Medulla oblongata (tissue), 1 donor: ENCODE measurements around the gene CEND1.
A peak's percentile ranks its signal among the peaks of the same experiment; 100 is the strongest.
"Not testable (repeated sequence)": the region's sequence is repeated elsewhere in the genome, so short reads cannot be mapped to it uniquely, and the experiment has no call there.

Source experiments
- DNase-seq: peaks from one replicate; pipeline ENCODE4 v3.0.0-alpha.2; 2015; ENCODE audit errors: extremely low spot score

Gene CEND1

DNA sequence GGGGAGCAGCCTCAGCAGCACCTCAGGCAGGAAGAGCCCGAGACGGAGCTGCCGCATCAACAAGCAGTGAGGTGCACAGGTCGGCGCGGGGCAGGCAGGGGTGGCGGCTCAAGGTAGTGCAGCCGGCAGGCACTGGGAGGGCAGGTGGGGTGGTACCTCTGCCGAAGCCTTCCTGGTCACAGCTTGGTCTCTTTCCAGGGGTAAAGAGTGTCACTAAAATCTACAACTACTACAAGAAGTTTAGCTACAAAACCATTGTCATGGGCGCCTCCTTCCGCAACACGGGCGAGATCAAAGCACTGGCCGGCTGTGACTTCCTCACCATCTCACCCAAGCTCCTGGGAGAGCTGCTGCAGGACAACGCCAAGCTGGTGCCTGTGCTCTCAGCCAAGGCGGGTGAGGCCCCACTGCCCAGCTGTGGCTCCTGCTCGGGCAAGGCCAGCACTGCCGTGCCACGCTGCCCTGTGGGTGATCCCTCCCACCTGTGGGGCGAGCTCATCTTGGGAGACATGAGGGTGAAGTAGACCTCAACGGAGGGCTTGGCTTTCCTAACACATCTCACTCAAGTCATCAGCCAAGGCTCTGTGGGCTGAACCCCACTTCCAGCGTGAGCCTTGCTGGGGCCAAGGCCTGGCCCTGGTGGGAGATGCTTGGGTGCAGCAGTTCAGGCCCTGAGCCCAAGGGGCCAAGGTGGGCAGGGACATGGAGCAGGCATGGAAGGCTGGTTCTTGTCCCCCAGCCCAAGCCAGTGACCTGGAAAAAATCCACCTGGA, 26.2 kb downstream of the CEND1 start:
- no peak for DNase-seq

DNA sequence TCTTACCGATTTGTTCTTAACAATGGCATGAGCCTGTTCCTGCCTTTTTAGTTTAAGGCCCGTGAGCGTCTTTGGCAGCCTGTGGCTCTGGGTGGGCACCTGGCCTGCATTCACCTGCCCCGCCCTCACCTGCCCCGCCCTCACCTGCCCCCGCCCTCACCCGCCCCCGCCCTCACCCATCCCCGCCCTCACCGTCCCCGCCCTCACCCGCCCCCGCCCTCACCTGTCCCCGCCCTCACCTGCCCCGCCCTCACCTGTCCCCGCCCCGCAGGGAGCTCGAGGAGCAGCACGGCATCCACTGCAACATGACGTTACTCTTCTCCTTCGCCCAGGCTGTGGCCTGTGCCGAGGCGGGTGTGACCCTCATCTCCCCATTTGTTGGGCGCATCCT, 26.8 kb downstream of the CEND1 start:
- no peak for DNase-seq

DNA sequence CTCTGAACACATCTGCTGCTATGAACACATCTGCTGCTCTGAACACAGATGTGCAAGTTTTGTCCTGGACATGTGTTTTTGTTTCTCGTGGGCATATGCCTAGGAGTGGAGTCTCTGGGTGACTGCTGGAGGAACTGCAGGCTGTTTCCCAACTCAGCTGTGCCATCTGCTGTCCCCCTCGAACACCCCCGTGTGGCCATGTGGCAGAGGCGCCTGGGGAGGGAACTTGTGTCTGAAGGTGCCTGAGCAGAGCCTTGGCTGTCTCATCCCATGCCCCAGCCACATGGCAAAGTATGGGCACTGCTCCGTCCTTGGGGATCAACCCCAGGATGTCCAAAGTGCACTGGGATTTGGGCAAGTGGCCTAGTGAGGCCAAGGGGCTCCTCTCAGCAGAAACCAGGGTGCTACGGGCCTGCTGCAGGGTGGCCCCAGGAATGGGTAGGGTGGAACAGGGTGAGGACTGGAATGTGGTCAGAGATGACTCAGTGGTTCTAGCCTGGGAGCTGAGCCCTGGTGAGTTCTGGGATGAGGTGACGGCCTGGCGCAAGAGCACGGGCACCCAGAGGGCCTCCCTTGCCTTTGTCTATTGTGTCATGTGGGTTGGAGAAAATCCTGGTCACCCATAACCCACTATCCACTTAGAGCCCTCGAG, 27.3 kb downstream of the CEND1 start:
- peak; percentile 70 for DNase-seq

DNA sequence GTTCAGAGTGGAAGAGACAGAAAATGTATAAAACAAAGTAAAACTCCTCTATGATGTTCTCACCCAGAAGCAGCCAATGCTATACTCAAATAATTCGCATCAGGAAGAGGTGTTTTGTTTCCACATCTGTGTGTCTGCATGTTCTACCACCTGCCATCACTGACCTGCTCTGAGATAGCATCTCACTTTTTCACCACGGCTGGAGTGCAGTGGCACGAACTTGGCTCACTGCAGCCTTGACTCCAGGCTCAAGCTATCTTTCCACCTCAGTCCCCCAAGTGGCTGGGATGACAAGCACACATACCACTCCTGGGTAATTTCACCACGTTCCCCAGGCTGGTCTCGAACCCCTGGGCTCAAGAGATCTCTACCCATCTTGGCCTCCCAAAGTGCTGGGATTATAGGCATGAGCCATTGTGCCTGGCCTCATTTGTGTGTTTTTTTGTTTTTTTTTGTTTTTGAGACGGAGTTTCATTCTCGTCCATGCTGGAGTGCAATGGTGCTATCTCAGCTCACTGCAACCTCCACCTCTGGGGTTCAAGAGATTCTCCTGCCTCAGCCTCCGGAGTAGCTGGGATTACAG, 28.3 kb downstream of the CEND1 start:
- DNase-seq: no peak

DNA sequence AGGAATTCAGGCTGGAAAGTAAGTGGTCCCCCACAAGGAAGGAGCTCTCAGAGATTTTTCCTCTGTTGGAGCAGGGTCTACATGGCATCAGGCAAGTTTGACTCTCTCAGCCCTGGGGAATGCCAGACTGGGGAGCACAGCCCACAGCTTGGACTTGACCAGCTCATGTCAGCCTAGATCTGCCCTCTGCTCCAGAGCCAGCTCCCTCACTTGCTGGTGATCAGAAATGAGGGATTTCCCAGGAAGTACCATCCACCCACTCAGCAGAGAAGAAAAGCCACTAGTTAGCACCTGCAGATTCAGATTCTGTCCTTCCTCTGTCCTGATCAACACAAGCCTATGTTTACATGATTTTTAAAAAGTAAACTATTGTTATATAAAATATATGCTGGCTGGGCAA, 29.7 kb downstream of the CEND1 start:
- no peak for DNase-seq

DNA sequence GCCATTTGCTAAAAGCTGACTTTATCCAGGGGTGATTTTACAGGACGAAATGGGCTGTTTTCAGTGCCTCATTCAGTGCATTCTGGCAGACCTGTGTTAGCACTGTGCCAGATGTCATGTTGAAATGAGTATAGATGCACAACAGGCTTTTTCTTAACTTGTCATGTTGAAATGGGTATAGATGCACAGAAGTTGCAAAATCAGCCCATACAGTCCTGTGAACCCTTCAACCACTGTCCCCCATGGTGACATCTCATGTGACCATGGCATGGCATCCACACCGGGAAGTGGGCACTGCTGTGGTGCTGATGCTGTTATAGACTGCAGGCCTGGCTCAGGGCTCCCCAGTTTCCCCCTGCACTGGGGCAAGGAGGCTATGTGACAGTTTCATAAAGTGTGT, 40.2 kb downstream of the CEND1 start:
- DNase-seq: no peak

DNA sequence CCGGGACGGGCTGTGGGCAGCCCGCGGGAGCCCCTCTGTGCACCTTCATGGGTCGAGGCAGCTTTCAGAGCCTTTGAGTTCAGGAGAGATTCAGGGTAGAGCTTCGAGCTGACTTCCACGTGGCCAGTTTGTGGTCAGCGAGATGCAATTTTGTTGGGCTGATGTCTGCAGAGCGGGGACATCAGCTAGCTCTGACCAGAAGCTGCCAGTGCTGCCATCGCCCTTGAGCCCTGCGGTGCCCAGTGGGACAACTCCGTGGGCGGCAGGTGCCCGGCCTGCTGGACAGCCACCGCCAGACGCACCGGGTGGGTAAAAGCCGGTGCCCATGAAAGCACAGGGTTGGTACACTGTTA, 41.9 kb downstream of the CEND1 start:
- DNase-seq: no peak

DNA sequence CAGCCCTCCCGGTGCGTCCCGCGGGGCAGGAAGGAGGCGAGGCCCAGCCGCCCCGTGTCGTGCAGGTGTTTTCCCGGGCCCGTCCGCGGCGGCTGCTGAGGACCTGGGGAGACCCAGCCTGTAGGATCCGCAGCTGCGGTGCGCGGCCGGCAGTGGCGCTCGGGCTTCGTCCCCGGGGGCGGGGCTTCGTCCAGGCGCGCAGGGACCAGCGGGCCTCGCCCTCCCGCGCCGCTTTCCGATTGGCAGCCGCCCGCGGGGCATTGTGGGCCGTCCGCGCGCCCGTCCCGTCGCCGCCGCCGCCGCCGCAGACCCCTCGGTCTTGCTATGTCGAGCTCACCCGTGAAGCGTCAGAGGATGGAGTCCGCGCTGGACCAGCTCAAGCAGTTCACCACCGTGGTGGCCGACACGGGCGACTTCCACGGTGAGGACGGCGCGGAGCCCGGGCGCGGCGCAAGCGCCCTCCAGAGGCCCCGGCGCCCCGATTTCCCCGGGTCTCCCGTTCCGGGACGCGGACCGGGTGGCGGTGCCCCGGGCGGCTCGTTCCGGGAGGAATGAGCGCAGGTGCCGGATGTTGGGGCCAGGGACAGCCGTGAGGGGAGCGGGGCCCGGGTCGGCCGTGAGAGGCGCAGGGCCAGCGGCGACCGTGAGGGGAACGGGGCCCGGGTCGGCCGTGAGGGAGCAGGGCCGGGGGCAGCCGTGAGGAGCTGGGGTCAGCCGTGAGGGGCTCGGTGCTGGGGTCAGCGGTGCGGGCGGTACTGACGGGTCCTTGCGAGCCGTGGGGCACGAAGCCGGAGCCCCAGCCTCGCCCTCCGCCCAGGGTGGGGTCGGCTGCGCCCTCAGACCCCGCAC, 42.5 kb downstream of the CEND1 start, which contains the start of gene TALDO1:
Gene TALDO1 (plus strand): TSS at position 307 of the 849 bp plus-strand sequence. CDS start 18 bp downstream, at position 325.
- peak; percentile 92 for DNase-seq

DNA sequence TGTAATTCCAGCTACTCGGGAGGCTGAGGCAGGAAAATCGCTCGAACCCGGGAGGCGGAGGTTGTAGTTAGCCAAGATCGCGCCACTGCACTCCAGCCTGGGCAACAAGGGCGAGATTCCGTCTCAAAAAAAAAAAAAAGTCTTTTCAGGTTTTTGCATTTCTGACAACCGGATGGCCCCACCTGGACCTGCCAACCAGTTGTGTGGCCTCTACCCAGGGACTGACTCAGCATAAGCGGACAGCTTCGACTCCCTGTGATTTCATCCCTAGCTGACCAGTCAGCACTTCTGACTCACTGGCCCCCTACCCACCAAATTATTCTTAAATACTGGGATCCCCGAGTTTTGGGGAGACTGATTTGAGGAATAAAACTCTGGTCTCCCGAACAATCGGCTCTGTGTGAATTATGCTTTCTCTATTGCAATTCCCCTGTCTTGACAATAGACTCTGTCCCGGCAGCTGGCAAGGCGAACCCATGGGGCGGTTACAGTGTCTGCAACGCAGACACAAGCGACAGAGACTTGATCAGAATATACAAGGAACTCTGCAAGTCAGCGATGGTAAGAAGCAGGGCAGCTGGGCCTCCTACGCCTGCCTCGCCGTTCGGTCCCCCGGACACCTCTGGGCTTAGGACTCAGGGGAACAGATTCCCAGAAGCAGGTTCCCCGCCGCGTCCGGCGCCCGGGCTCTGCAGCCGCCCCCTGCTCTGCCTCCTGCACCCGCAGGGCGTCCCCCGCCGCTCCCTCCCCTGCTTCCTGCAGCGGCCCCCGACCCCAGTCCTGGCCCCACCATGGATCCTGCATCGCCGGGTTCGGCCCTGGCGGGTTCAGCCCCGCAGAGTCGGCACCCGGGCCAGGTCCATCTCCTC, 43.4 kb downstream of the CEND1 start:
- DNase-seq: peak; percentile 79

DNA sequence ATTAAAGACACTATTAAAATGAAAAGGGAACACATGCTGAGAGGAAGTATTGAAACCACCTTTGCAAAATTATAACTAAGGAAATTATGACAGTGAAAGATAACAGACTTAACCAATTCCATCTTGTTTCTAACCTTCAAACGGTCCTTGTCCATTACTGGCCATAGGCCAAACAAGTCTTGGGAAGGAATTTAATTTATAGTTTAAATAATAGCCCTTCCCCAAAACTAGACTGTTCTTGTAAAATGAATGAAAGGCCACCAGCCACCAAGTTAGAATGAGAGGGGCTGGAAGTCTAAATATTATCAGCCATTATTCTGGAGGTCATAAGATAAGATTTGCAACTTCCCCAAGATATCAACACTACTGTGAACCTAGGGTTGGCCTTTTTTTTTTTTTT, 44.5 kb downstream of the CEND1 start:
- no peak for DNase-seq

DNA sequence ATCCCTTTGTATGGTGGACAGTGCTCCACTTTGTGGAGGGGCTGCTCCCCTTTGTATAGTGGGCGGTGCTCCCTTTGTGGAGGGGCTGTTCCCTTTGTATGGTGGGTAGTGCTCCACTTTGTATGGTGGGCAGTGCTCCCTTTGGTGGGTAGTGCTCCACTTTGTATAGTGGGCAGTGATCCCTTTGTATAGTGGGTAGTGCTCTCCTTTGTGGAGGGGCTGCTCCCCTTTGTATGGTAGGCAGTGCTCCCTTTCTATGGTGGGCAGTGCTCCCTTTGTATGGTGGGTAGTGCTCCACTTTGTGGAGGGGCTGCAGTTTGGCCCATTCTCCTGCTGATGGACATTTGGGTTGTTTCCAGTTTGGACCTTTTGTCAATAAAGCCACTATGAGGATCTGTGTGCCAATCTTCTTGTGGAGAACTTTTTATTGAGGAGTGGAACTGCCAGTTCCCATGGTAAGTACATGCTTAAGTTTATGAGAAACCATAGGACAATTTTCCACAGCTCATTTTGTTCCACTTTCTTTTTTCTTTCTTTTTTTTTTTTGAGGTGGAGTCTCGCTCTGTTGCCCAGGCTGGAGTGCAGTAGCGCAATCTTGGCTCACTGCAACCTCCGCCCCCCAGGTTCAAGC, 47.2 kb downstream of the CEND1 start:
- DNase-seq: no peak

DNA sequence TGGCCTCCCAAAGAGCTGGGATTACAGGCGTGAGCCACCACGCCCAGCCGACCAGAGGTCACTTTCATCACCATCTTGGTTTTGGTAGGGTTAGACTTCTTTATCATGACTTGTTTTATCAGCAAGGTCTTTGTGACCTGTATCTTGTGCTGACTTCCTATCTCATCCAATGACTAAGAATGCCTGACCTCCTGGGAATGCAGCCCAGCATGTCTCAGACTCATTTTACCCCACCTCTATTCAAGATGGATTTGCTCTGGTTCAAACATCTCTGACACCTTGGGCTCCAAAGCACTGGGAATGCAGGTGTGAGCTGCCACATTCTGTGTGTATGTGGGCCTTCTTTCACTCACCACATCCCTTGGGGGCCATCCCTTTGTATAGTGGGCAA, 47.7 kb downstream of the CEND1 start:
- no peak for DNase-seq

DNA sequence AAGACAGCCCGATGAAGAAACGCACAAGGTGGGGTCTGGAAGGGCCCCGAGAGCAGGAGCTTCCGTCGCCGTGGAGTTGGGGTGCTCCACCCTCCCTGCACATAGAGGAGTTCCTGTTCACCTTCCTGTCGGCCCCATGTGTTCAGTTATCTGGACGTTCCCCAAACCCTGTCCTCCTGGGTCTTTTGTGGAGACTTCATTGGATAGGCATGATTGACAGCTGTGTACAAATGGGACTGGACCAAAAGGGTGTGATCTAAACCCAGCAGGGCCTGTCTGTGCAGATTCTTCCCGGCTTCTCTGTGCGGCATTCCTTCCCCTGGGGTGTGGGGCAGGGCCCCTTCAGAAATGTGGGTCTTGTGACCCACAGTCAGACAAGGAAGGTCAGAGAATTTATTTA, 52.0 kb downstream of the CEND1 start:
- not testable (repeated sequence) for DNase-seq

DNA sequence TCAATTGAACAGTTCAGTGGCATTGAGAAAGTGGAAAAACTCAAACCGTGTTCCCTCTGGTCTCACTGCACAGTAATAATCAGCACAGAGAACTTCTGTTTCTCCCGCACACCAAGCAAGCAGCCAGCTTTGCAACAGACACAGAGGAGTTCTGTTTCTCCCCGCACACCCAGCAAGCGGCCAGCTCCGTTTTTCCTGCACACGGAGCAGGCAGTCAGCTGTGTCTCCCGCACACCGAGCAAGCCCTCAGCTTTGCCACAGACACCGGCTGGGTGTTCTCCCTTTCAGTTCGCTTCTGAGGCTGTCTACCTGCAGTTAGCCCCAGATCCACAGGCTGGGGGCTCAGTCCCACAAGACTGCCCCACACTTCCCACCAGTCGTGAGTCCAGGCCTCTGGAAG, 52.5 kb downstream of the CEND1 start:
- DNase-seq: peak; percentile 75
